Right lung (tissue), 5 donors: Measurements from ENCODE around the gene ETFA. TPM values are rescaled to one million over a fixed set of nuclear protein-coding genes. Genes with fewer than 3 reads are reported as not detected.

Experiments used
- DNase-seq, 2 donors: peaks; one replicate each; pipeline ENCODE4 v3.0.0-alpha.2; 2013
- polyA plus RNA-seq, 5 donors: library from polyadenylated mRNA; unstranded; fragments of 120-200 nt; gene quantifications; one replicate each; pipeline versions ENCODE4 v1.2.1 to v1.2.3, GENCODE V29; 2013; ENCODE audit warnings: inconsistent platforms in 1 of 5, low replicate concordance in 1 of 5; ENCODE audit not compliant: insufficient read length in 5 of 5, insufficient read depth in 1 of 5

The ETFA gene
- polyA plus RNA-seq, 5 donors = 122 to 157 (median 143) TPM

GRCh38 chr15:76178296-76179000 lies 132.8 kb downstream of the ETFA start:
- DNase-seq = no peak

- DNase-seq = no peak
Observed at GRCh38 chr15:76177491-76178040, 133.7 kb downstream of the ETFA start.

GRCh38 chr15:76176487-76177085 lies 134.7 kb downstream of the ETFA start:
- no peak for DNase-seq

- DNase-seq = no peak
Observed at GRCh38 chr15:76176059-76176458, 135.2 kb downstream of the ETFA start.

DNA sequence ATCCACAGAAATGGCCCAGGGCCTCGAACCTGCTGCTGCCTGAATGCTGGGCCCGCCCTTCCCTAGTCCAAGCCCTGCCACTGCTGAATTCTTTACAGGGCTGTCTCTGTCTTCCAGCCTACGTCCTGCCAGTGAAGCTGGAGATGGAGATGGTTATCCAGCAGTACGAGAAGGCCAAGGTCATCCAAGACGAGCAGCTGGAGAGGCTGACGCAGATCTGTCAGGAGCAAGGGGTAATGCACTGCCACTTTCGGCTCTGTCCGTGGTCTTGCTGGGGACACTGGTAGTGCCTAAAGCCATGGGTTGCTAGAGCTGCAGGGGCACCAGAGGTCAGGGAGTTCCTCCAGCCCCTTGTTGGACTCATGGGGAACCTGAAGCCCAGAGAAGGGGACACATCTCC lies 135.8 kb downstream of the ETFA start:
- DNase-seq = no peak

DNA sequence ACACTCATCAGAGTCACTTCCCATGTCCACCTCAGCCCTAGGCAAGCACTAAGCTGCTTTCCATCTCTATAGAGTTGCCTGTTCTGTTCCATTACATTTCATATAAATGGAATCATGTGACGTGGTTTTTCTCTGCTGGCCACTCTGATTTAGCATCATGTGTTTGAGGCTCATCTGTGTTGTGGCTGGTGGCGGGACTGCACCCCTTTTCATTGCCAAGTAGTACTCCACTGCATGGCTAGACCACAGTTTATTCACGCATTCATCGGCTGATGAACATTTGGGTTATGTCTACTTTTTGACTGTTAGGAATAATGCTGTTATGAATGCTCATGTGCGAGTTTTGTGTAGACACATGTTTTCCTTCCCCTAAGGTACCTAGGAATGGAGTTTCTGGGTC lies 136.6 kb downstream of the ETFA start:
- no peak for DNase-seq

DNA sequence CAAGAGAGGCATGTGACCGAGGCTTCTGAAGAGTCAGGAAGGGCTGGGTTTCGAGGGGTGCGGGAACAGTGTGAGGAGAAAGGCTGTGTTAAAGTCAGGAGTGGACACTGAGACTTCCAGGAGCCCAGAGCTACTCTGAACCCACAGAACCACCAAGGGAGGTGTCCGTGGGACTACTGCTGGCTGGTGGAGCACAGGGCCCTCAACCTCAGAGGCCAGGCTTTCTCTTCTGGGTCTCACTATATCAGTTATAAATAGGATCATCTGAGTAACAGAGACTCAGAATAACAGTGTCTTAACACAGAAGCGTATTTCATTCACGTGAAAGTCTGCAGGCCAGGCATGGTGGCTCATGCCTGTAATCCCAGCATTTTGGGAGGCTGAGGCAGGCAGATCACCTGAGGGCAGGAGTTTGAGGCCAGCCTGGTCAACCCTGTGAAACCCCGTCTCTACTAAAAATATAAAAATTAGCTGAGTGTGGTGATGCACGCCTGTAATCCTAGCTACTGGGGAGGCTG lies 137.9 kb downstream of the ETFA start:
- DNase-seq = no peak

GRCh38 chr15:76172782-76173181 lies 138.5 kb downstream of the ETFA start:
- no peak for DNase-seq

GRCh38 chr15:76169911-76170800 lies 141.1 kb downstream of the ETFA start:
- DNase-seq = no peak

- DNase-seq = no peak
Observed at GRCh38 chr15:76169018-76169417, 142.3 kb downstream of the ETFA start.

GRCh38 chr15:76168237-76168984 lies 142.9 kb downstream of the ETFA start:
- no peak for DNase-seq

DNA sequence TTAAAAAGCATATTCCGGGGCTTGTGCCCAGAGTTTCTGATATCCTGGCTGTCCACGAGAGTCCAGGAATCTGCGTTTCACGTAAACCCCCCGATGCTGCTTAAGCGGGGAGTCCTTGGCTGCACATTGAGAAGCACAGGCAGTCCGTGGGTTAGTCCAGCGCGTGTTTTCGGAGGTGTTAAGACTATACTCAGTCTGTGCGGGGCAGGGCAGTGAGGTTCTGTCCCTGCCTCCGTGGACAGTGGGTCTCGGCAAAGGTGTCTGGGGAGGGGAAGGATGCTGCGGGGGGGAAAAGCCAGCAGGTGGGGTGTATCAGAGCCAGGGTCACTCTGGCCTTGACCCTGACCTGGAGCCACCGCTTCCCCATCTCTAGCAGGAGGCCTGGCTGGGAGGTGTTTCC lies 145.3 kb downstream of the ETFA start:
- DNase-seq = no peak

Other genes starting within 250 kb of the ETFA start
- under 1 TPM in 3 of 5 donors, not detected in 2; 0.10 to 0.19 (median 0.13) TPM for gene ISL2, start 25.3 kb upstream of the ETFA start, polyA plus RNA-seq